ENCODE data around the gene COG7.
"Not testable (repeated sequence)": the region's sequence is repeated elsewhere in the genome, so short reads cannot be mapped to it uniquely, and the experiment has no call there.

COG7 gene

GRCh38 chr16:23452221-23452571, 793 bp downstream of the COG7 start:
- TF ChIP-seq, protein P1, sequence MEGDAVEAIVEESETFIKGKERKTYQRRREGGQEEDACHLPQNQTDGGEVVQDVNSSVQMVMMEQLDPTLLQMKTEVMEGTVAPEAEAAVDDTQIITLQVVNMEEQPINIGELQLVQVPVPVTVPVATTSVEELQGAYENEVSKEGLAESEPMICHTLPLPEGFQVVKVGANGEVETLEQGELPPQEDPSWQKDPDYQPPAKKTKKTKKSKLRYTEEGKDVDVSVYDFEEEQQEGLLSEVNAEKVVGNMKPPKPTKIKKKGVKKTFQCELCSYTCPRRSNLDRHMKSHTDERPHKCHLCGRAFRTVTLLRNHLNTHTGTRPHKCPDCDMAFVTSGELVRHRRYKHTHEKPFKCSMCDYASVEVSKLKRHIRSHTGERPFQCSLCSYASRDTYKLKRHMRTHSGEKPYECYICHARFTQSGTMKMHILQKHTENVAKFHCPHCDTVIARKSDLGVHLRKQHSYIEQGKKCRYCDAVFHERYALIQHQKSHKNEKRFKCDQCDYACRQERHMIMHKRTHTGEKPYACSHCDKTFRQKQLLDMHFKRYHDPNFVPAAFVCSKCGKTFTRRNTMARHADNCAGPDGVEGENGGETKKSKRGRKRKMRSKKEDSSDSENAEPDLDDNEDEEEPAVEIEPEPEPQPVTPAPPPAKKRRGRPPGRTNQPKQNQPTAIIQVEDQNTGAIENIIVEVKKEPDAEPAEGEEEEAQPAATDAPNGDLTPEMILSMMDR (IDR thresholded peaks at IDR 0.05; ENCODE audit: borderline replicate concordance, insufficient read depth, low read depth, low read length) = no peak
- H3K4me3 ChIP-seq (ENCODE audit: low read depth, low read length) = peak overlapping the region; percentile 74

- TF ChIP-seq, protein P1 (IDR thresholded peaks at IDR 0.05; ENCODE audit: borderline replicate concordance, insufficient read depth, low read depth, low read length) = no peak
- no peak overlapping the region for H3K4me3 ChIP-seq (ENCODE audit: low read depth, low read length)
Measured at GRCh38 chr16:23448392-23448791, 4.6 kb downstream of the COG7 start.

- not testable (repeated sequence) for H3K4me3 ChIP-seq (ENCODE audit: low read depth, low read length)
Measured at GRCh38 chr16:23437542-23437941, 15.4 kb downstream of the COG7 start.

GRCh38 chr16:23436951-23437350, 16.0 kb downstream of the COG7 start:
- no peak overlapping the region for H3K4me3 ChIP-seq (ENCODE audit: low read depth, low read length)
- TF ChIP-seq, protein P1 (IDR thresholded peaks at IDR 0.05; ENCODE audit: borderline replicate concordance, insufficient read depth, low read depth, low read length) = no peak

DNA sequence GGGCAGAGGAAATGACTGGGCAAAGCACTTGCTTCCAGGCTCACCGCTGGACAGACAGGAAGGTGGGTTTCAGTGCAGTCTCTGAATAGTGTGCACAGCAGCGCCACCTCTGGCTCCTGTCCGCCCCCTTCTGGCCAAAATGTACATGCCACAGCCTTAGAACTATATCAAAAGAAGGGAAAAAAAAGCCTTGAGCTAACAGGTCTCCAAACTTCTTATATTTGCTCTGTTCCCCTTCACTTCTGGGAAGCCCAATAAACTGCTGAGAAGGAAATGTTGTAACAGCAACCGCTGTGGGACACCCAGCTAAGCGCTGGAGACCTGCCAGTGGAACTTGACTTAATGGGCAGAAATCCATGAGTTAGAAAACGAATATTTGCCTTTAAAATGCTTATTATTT, 17.5 kb downstream of the COG7 start:
- TF ChIP-seq, protein P1 (IDR thresholded peaks at IDR 0.05; ENCODE audit: borderline replicate concordance, insufficient read depth, low read depth, low read length) = peak; percentile 91
- H3K4me3 ChIP-seq (ENCODE audit: low read depth, low read length) = no peak overlapping the region

DNA sequence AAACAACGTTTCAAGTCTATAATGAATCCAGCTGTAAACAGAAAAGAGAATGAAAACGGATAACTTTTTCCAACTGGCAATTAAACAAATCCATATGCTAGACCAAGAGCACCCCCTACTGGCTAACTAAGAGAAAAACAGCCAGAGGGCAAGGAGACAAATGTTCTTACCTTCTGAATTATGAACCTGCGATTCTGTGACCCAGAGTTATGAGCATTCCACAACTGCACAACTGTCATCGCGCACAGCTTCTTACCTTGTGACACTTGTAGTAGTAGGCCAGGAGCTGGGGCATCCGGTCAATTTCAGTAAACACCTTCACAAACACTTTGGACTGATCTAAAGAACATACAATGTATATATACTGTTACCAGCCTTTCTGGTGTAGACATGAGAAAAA, 18.6 kb downstream of the COG7 start:
- TF ChIP-seq, protein P1 (IDR thresholded peaks at IDR 0.05; ENCODE audit: borderline replicate concordance, insufficient read depth, low read depth, low read length) = peak; percentile 70
- no peak overlapping the region for H3K4me3 ChIP-seq (ENCODE audit: low read depth, low read length)

- TF ChIP-seq, protein P1 (IDR thresholded peaks at IDR 0.05; ENCODE audit: borderline replicate concordance, insufficient read depth, low read depth, low read length) = no peak
- H3K4me3 ChIP-seq (ENCODE audit: low read depth, low read length) = no peak overlapping the region
Measured at GRCh38 chr16:23433261-23433920, 19.6 kb downstream of the COG7 start.

All from GM12875 (cell line).